Nephron progenitor cell (in vitro differentiated cells): ENCODE measurements around the gene KRT80.

Experiments
- DNase-seq: peaks from one replicate; pipeline ENCODE4 v3.0.0; 2021
- H3K27ac Mint-ChIP-seq: 2 replicates; pipeline ENCODE4 v1.8.0; 2021; ENCODE audit warnings: mild to moderate bottlenecking, moderate library complexity, mixed read lengths
- H3K27me3 Mint-ChIP-seq: 2 replicates; pipeline ENCODE4 v1.8.0; 2021; ENCODE audit warnings: mild to moderate bottlenecking, low read depth, mixed read lengths; ENCODE audit not compliant: poor library complexity
- H3K36me3 Mint-ChIP-seq: 2 replicates; pipeline ENCODE4 v1.8.0; 2021; ENCODE audit warnings: low read depth, mixed read lengths
- H3K4me1 Mint-ChIP-seq: 2 replicates; pipeline ENCODE4 v1.8.0; 2021; ENCODE audit warnings: mixed read lengths
- H3K4me3 Mint-ChIP-seq: 2 replicates; pipeline ENCODE4 v1.8.0; 2021; ENCODE audit warnings: mild to moderate bottlenecking, moderate library complexity, mixed read lengths
- H3K9me3 Mint-ChIP-seq: 2 replicates; pipeline ENCODE4 v1.8.0; 2021; ENCODE audit warnings: mild to moderate bottlenecking, moderate library complexity, mixed read lengths
- CTCF ChIP-seq: fragments of 200-600 bp; sonication (generic); IDR thresholded peaks from 2 replicates; pipeline ENCODE4 v1.5.0; 2021; ENCODE audit warnings: antibody characterized with exemption

The KRT80 gene

DNA sequence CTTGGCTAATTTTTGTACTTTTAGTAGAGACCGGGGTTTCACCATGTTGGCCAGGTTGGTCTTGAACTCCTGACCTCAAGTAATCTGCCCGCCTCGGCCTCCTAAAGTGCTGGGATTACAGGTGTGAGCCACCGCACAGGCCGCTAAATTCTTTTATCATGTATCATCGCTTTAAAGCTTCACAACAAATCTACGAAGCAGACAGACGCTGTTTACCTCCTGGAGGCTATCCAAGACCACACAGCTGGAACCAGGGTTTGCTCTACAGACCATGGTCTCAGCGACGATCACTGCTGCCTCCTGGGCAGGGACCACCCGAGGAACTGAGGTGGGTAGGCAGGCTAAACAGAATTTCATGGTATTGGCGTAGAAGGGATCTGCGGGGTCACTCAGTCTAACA lies 27.2 kb downstream of the KRT80 start:
- no peak for TF ChIP-seq CTCF
- Mint-ChIP-seq H3K9me3 (no peaks in the 10 kb centered on the region), H3K27ac (no peak overlapping the region), H3K36me3 (no peaks in the 10 kb centered on the region), H3K4me3 (no peak overlapping the region), H3K27me3 (peaks cover 36% of the 10 kb centered on the region), H3K4me1 (peaks cover 33% of the 10 kb centered on the region)
- DNase-seq, result no peak

DNA sequence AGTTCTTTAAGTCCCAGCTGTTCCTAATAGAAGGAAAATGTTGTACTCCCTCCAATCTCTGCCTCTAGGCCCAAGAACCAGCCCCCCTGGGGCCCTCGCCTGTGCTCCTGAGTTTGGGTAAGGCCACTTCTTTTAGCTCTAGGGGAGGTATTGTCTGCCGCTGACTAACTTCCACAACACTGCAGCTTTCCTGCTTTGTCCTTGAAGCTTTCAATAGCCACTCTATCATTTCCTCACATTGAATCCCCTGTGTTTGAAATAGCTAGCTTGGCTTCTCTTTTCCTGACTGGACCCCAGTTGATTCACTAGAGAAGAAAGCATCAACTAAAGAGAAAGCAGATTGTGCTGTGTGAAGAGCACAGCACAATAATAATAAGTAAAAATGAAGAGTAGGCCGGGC lies 28.8 kb downstream of the KRT80 start:
- peaks cover 27% of the 10 kb centered on the region for H3K27me3 Mint-ChIP-seq
- H3K4me1 Mint-ChIP-seq, result peaks cover 33% of the 10 kb centered on the region
- no peak overlapping the region for H3K4me3 Mint-ChIP-seq
- TF ChIP-seq CTCF, result no peak
- H3K9me3 Mint-ChIP-seq, result peaks cover 3% of the 10 kb centered on the region
- no peaks in the 10 kb centered on the region for H3K36me3 Mint-ChIP-seq
- no peak for DNase-seq
- no peak overlapping the region for H3K27ac Mint-ChIP-seq

GRCh38 chr12:52160200-52160599 lies 31.6 kb downstream of the KRT80 start:
- peaks cover 3% of the 10 kb centered on the region for H3K9me3 Mint-ChIP-seq
- no peak for TF ChIP-seq CTCF
- DNase-seq, result no peak

DNA sequence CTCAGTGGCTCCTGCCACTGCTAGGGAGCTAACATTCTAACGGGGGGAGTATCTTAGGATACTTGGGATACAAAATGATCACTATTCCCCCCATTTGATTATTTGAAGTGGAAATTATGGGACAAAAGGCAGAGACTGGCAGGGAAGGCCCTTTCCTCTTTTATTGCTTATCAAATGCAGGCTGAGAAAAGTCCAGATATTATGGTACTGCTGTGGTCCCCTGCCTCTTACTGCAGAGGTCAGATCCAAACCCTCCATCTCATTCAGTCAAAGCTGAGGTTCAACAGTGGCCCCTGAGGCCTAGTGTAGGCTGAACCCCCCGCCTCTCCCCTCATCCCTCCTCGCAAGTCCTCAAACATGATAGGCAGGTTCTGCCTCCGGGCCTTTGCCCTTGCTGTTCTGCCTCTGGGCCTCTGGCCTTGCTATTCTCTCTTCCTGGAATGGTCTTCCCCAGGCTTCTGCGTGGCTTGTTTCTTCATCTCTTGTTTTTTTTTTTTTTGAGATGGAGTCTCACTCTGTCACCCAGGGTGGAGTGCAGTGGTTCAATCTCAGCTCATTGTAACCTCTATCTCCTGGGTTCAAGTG lies 34.2 kb downstream of the KRT80 start:
- Mint-ChIP-seq H3K36me3 (no peaks in the 10 kb centered on the region), H3K9me3 (peaks cover 3% of the 10 kb centered on the region), H3K27me3 (peaks cover 15% of the 10 kb centered on the region), H3K4me3 (no peak overlapping the region), H3K27ac (no peak overlapping the region), H3K4me1 (peaks cover 13% of the 10 kb centered on the region)
- DNase-seq, result no peak
- TF ChIP-seq CTCF, result no peak

More at GRCh38 chr12:52160200-52160599, 31.6 kb downstream of the KRT80 start:
- Mint-ChIP-seq H3K4me1 (peaks cover 29% of the 10 kb centered on the region), H3K4me3 (no peak overlapping the region), H3K27ac (no peak overlapping the region), H3K27me3 (peaks cover 14% of the 10 kb centered on the region), H3K36me3 (no peaks in the 10 kb centered on the region)

- Mint-ChIP-seq H3K27ac (no peak overlapping the region), H3K9me3 (peaks cover 3% of the 10 kb centered on the region), H3K4me1 (peaks cover 6% of the 10 kb centered on the region), H3K36me3 (no peaks in the 10 kb centered on the region), H3K4me3 (no peak overlapping the region), H3K27me3 (peaks cover 15% of the 10 kb centered on the region)
- peak; percentile 90 for DNase-seq
- TF ChIP-seq CTCF, result peak; percentile 94
These were observed 34.9 kb downstream of the KRT80 start for GRCh38 chr12:52156757-52157565.
